Activated T-helper 2 cell treated with anti-CD3 and anti-CD28 coated beads, Interferon-gamma antibody, Interleukin-2, Interleukin-4, amounts not matched to agents 10 μg/mL and 5 μg/mL and 100 μg/mL, durations not matched to agents 14 hours and 24 hours and 36 hours (primary cell): ENCODE results near the gene MEIOB. TPM values are rescaled to one million over a fixed set of nuclear protein-coding genes. Genes with fewer than 3 reads are reported as not detected.
"Not testable (repeated sequence)": the region's sequence is repeated elsewhere in the genome, so short reads cannot be mapped to it uniquely, and the experiment has no call there.

ENCODE experiments used
- DNase-seq: peaks from one replicate; pipeline ENCODE4 v3.0.0; 2021; ENCODE audit warnings: low spot score
- H3K27ac Mint-ChIP-seq: one replicate; pipeline ENCODE4 v1.8.0; 2021; ENCODE audit warnings: mixed read lengths
- H3K27me3 Mint-ChIP-seq: one replicate; pipeline ENCODE4 v1.8.0; 2021; ENCODE audit warnings: low read depth, mixed read lengths
- H3K36me3 Mint-ChIP-seq: one replicate; pipeline ENCODE4 v1.8.0; 2021; ENCODE audit warnings: low read depth, mixed read lengths
- H3K4me1 Mint-ChIP-seq: one replicate; pipeline ENCODE4 v1.8.0; 2021; ENCODE audit warnings: low read depth, mixed read lengths
- H3K4me3 Mint-ChIP-seq: one replicate; pipeline ENCODE4 v1.8.0; 2021; ENCODE audit warnings: low read depth, mild to moderate bottlenecking, moderate library complexity, mixed read lengths
- H3K9me3 Mint-ChIP-seq: one replicate; pipeline ENCODE4 v1.8.0; 2021; ENCODE audit warnings: mixed read lengths
- intact Hi-C: fragments of 100-400 bp; cut with micrococcal nuclease; formaldehyde crosslinking; loops from one replicate; pipeline ENCODE4 v1.15.1; 2023
- total RNA-seq: library from RNA; stranded (reverse); gene quantifications from 2 replicates; pipeline ENCODE4 v1.2.3, GENCODE V29; 2022

MEIOB gene
- not detected in 2 replicates for total RNA-seq

GRCh38 chr16:1871974-1872635 lies at the start of gene MEIOB:
TSS of gene MEIOB (minus strand) at chr16:1872164. CDS start at chr16:1868175, 3,989 bp downstream.
- Mint-ChIP-seq H3K9me3 (no peaks in the 10 kb centered on the region), H3K4me1 (no peaks in the 10 kb centered on the region), H3K36me3 (no peaks in the 10 kb centered on the region), H3K4me3 (peak within 1 kb of the TSS; percentile 69), H3K27ac (no peak within 1 kb of the TSS), H3K27me3 (peaks cover 15% of the 10 kb centered on the region)
- intact Hi-C loops: no loop called here
- DNase-seq: peak; percentile 15

GRCh38 chr16:1920727-1921171 lies 48.8 kb upstream of the MEIOB start:
- intact Hi-C loops: loop anchor here (10.0 kb wide), 1 partner anchor 56 kb away; no protein-coding TSS in a partner anchor
- H3K9me3 Mint-ChIP-seq: no peaks in the 10 kb centered on the region
- H3K27me3 Mint-ChIP-seq: peaks cover 58% of the 10 kb centered on the region
- no peak overlapping the region for H3K27ac Mint-ChIP-seq
- peaks cover 4% of the 10 kb centered on the region for H3K4me1 Mint-ChIP-seq
- no peaks in the 10 kb centered on the region for H3K36me3 Mint-ChIP-seq
- no peak for DNase-seq
- no peak overlapping the region for H3K4me3 Mint-ChIP-seq

GRCh38 chr16:1920122-1920521 lies 48.2 kb upstream of the MEIOB start:
- H3K4me1 Mint-ChIP-seq, H3K36me3 Mint-ChIP-seq, H3K9me3 Mint-ChIP-seq, H3K4me3 Mint-ChIP-seq, DNase-seq, H3K27ac Mint-ChIP-seq: not testable (repeated sequence)
- H3K27me3 Mint-ChIP-seq: peaks cover 61% of the 10 kb centered on the region
- intact Hi-C loops: loop anchor here (10.0 kb wide), 1 partner anchor 55 kb away; no protein-coding TSS in a partner anchor

- no peak overlapping the region for H3K27ac Mint-ChIP-seq
- no peak for DNase-seq
- H3K4me1 Mint-ChIP-seq: peaks cover 4% of the 10 kb centered on the region
- no peak overlapping the region for H3K4me3 Mint-ChIP-seq
- H3K36me3 Mint-ChIP-seq: no peaks in the 10 kb centered on the region
- no peaks in the 10 kb centered on the region for H3K9me3 Mint-ChIP-seq
- intact Hi-C loops: no loop called here
- peaks cover 60% of the 10 kb centered on the region for H3K27me3 Mint-ChIP-seq
These were observed 47.5 kb upstream of the MEIOB start for GRCh38 chr16:1919327-1919998.

- Mint-ChIP-seq H3K4me1 (peaks cover 4% of the 10 kb centered on the region), H3K4me3 (no peak within 1 kb of the TSS), H3K36me3 (no peaks in the 10 kb centered on the region), H3K9me3 (no peaks in the 10 kb centered on the region), H3K27ac (no peak within 1 kb of the TSS), H3K27me3 (peaks cover 55% of the 10 kb centered on the region)
- DNase-seq: no peak
- intact Hi-C loops: no loop called here
These were observed 46.7 kb upstream of the MEIOB start, which contains the start of gene HS3ST6 for GRCh38 chr16:1918351-1919326. TSS of gene HS3ST6 (minus strand) at chr16:1918415. CDS start at chr16:1918323, 92 bp downstream.

- Mint-ChIP-seq H3K4me3 (no peak overlapping the region), H3K27ac (no peak overlapping the region), H3K36me3 (no peaks in the 10 kb centered on the region), H3K27me3 (peaks cover 47% of the 10 kb centered on the region), H3K4me1 (peaks cover 4% of the 10 kb centered on the region), H3K9me3 (no peaks in the 10 kb centered on the region)
- no peak for DNase-seq
- intact Hi-C loops: no loop called here
These were observed 45.8 kb upstream of the MEIOB start for GRCh38 chr16:1917665-1918350.

GRCh38 chr16:1917056-1917664 lies 45.2 kb upstream of the MEIOB start:
- Mint-ChIP-seq H3K36me3 (no peaks in the 10 kb centered on the region), H3K27ac (no peak overlapping the region), H3K4me1 (peaks cover 4% of the 10 kb centered on the region), H3K4me3 (no peak overlapping the region), H3K27me3 (peaks cover 42% of the 10 kb centered on the region), H3K9me3 (no peaks in the 10 kb centered on the region)
- intact Hi-C loops: no loop called here
- DNase-seq: no peak

GRCh38 chr16:1916640-1916990 lies 44.7 kb upstream of the MEIOB start:
- DNase-seq: no peak
- no peaks in the 10 kb centered on the region for H3K9me3 Mint-ChIP-seq
- peaks cover 42% of the 10 kb centered on the region for H3K27me3 Mint-ChIP-seq
- H3K27ac Mint-ChIP-seq: no peak overlapping the region
- no peak overlapping the region for H3K4me3 Mint-ChIP-seq
- no peaks in the 10 kb centered on the region for H3K36me3 Mint-ChIP-seq
- H3K4me1 Mint-ChIP-seq: peaks cover 4% of the 10 kb centered on the region
- intact Hi-C loops: no loop called here

- H3K4me3 Mint-ChIP-seq: no peak overlapping the region
- H3K36me3 Mint-ChIP-seq: no peaks in the 10 kb centered on the region
- intact Hi-C loops: no loop called here
- no peak for DNase-seq
- H3K27me3 Mint-ChIP-seq: peaks cover 36% of the 10 kb centered on the region
- H3K9me3 Mint-ChIP-seq: no peaks in the 10 kb centered on the region
- H3K27ac Mint-ChIP-seq: no peak overlapping the region
- peaks cover 4% of the 10 kb centered on the region for H3K4me1 Mint-ChIP-seq
These were observed 44.0 kb upstream of the MEIOB start for GRCh38 chr16:1915732-1916639.

- intact Hi-C loops: no loop called here
- Mint-ChIP-seq H3K4me1 (no peaks in the 10 kb centered on the region), H3K36me3 (no peaks in the 10 kb centered on the region), H3K27me3 (peaks cover 27% of the 10 kb centered on the region), H3K9me3 (no peaks in the 10 kb centered on the region), H3K27ac (no peak overlapping the region), H3K4me3 (no peak overlapping the region)
- no peak for DNase-seq
These were observed 43.0 kb upstream of the MEIOB start for GRCh38 chr16:1914988-1915387.

GRCh38 chr16:1914084-1914608 lies 42.2 kb upstream of the MEIOB start:
- Mint-ChIP-seq H3K4me3 (no peak overlapping the region), H3K9me3 (no peaks in the 10 kb centered on the region), H3K27me3 (peaks cover 25% of the 10 kb centered on the region), H3K36me3 (no peaks in the 10 kb centered on the region), H3K27ac (no peak overlapping the region), H3K4me1 (no peaks in the 10 kb centered on the region)
- intact Hi-C loops: no loop called here
- DNase-seq: no peak
